HepG2 (cell line): ENCODE results near the gene USP17L28. TPM values are rescaled to one million over a fixed set of nuclear protein-coding genes. Genes with fewer than 3 reads are reported as not detected.
"Not testable (repeated sequence)": the region's sequence is repeated elsewhere in the genome, so short reads cannot be mapped to it uniquely, and the experiment has no call there.

Source experiments
- ATAC-seq: fragments of 200-7000 bp; cut with Tn5 transposase; 3 replicates; pipeline ENCODE4 v1.9.1; 2020; ENCODE audit warnings: mild to moderate bottlenecking, moderate library complexity
- BruUV-seq: library from RNA; stranded (reverse); fragments of 400-500 nt; replicated peaks from 2 replicates; lab custom pipeline; 2021; lab: Mats Ljungman, UMichigan
- CTCF ChIA-PET: fragments of 300-600 bp; formaldehyde crosslinking; extraction: SDS; loops from one replicate; lab custom pipeline; 2021; ENCODE audit warnings: low total read pairs, inconsistent platforms, low intra/inter-chr PET ratio; lab: Yijun Ruan, JAX
- POLR2A ChIA-PET: fragments of 350-600 bp; sonication (Branson Sonifier 250); formaldehyde crosslinking; loops from one replicate; lab custom pipeline; 2020; ENCODE audit warnings: antibody characterized with exemption, inconsistent platforms; lab: Yijun Ruan, JAX
- DNase-seq: peaks from one replicate; pipeline ENCODE4 v3.0.0-alpha.2; 2015; ENCODE audit warnings: low spot score
- FAIRE-seq: peaks from 3 replicates; lab custom pipeline; 2011; peaks lifted over from hg19 to GRCh38; lab: Jason Lieb, UNC
- H2AFZ ChIP-seq: one replicate; pipeline ENCODE4 v1.6.1; 2011; ENCODE audit warnings: low read length, inconsistent platforms
- H3K27ac ChIP-seq: fragments of 300-600 bp; 3 replicates; pipeline ENCODE4 v1.8.0; 2011; ENCODE audit warnings: mixed run types, mild to moderate bottlenecking, mixed read lengths, low read length, inconsistent platforms; ENCODE audit not compliant: insufficient read depth; ENCODE audit errors: extremely low read length
- H3K27me3 ChIP-seq, 2 experiments: fragments of 200-600 bp in 1 of 2; 2 replicates in 1 of 2; 3 replicates in 1 of 2; pipeline versions ENCODE4 v1.6.0 to v1.8.0; 2011; ENCODE audit warnings: low read length in 2 of 2, mild to moderate bottlenecking in 2 of 2, moderate library complexity in 2 of 2, inconsistent platforms in 1 of 2; ENCODE audit not compliant: insufficient read depth in 2 of 2, control insufficient read depth in 1 of 2
- H3K36me3 ChIP-seq, 2 experiments: fragments of 200-600 bp in 1 of 2; replicated peaks in 1 of 2; 2 replicates in 1 of 2; 3 replicates in 1 of 2; pipeline versions ENCODE4 v1.5.1 to v1.8.0; 2011; ENCODE audit warnings: low read length in 2 of 2, inconsistent platforms in 1 of 2; ENCODE audit not compliant: insufficient read depth in 2 of 2, control insufficient read depth in 1 of 2
- H3K4me1 ChIP-seq: 2 replicates; pipeline ENCODE4 v1.5.1; 2012; ENCODE audit warnings: low read length, inconsistent platforms; ENCODE audit not compliant: insufficient read depth
- H3K4me2 ChIP-seq: 2 replicates; pipeline ENCODE4 v1.6.0; 2011; ENCODE audit warnings: low read depth, low read length, inconsistent platforms
- H3K4me3 ChIP-seq, 3 experiments: fragments of 200-600 bp in 1 of 3; sonication (generic), shearing (Covaris generic) in 1 of 3; replicated peaks in 1 of 3; 2 replicates each; pipeline ENCODE4 v1.5.1; 2011 to 2016; ENCODE audit warnings: low read length in 3 of 3, inconsistent platforms in 2 of 3, low read depth in 2 of 3, mild to moderate bottlenecking in 2 of 3, control low read depth in 1 of 3, mixed read lengths in 1 of 3; ENCODE audit not compliant: insufficient read depth in 1 of 3
- H3K79me2 ChIP-seq: one replicate; pipeline ENCODE4 v1.6.1; 2011; ENCODE audit warnings: low read length, inconsistent platforms; ENCODE audit not compliant: insufficient read depth
- H3K9ac ChIP-seq: 2 replicates; pipeline ENCODE4 v1.6.0; 2011; ENCODE audit warnings: mild to moderate bottlenecking, low read depth, low read length, inconsistent platforms; ENCODE audit not compliant: insufficient read depth
- H3K9me3 ChIP-seq: 2 replicates; pipeline ENCODE4 v1.5.1; 2012; ENCODE audit warnings: mild to moderate bottlenecking, low read length
- H4K20me1 ChIP-seq: 2 replicates; pipeline ENCODE4 v1.6.0; 2011; ENCODE audit warnings: inconsistent platforms, mild to moderate bottlenecking, low read length, moderate library complexity; ENCODE audit not compliant: insufficient read depth
- WGBS: methylation state at CpG from one replicate; pipeline ENCODE4 v1.1.6; 2017; ENCODE audit warnings: low lambda C conversion rate; 5-methylcytosine and 5-hydroxymethylcytosine counted together
- in situ Hi-C: cut with HindIII; loops from 2 replicates; pipeline ENCODE4 v1.10.0; 2017; ENCODE audit warnings: low pct_unique_long_range_greater_than_20kb; ENCODE audit not compliant: extremely low pct_ligation_motif_present
- intact Hi-C: fragments of 100-400 bp; cut with micrococcal nuclease; formaldehyde crosslinking; loops from one replicate; pipeline ENCODE4 v1.10.0; 2022; ENCODE audit not compliant: unreplicated experiment
- polyA plus RNA-seq, 8 experiments: library from polyadenylated mRNA; depleted of rRNA in 3 of 8; stranded (reverse) in 7 of 8; unstranded in 1 of 8; fragments of >200 nt; fragmentation: Illumina TruSeq in 4 of 8; extraction: Trizol in 4 of 8; gene quantifications; 2 replicates each; pipeline versions ENCODE4 v1.2.1 to v1.2.3, GENCODE V29; 2011 to 2016; ENCODE audit warnings: low read depth in 4 of 8, missing spikeins in 1 of 8, mixed read lengths in 1 of 8; ENCODE audit not compliant: insufficient read depth in 1 of 8
- total RNA-seq, 5 experiments: library from RNA; depleted of rRNA; stranded (reverse); fragments of >200 nt; fragmentation: Illumina TruSeq; extraction: Trizol; gene quantifications; 2 replicates each; pipeline ENCODE4 v1.2.3, GENCODE V29; 2016; ENCODE audit warnings: low read depth in 1 of 5

USP17L28 gene
- total and polyA plus RNA-seq, 2 of the 13 experiments (the other 11 are each of a cell fraction or from before 2014, with no cell fraction given) = not detected

DNA sequence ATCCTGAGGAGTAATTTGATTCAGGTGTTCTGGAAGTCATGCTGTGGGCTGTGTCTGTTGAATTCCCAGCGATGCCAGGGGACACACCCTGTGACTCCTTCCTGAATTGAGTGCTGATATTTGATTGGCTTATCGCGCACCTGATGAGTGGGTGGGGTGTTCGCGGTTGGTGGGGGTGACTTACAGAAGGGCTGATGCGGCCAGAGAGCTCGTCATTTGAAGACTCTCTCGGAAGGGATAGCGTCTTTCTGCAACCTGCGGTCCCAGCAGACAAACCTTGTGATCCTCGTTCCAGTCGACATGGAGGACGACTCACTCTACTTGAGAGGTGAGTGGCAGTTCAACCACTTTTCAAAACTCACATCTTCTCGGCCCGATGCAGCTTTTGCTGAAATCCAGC is 19.1 kb upstream of the USP17L28 start, which contains the start of gene USP17L25:
TSS of gene USP17L25 (plus strand) at position 301 of the 400 bp plus-strand sequence. CDS start at position 301, 0 bp downstream.
- H3K79me2 ChIP-seq, intact Hi-C loops, H2AFZ ChIP-seq, H3K27ac ChIP-seq, H3K4me2 ChIP-seq, DNase-seq, FAIRE-seq, H4K20me1 ChIP-seq, H3K4me1 ChIP-seq, CTCF ChIA-PET, H3K4me3 ChIP-seq, in situ Hi-C loops, BruUV-seq, H3K9ac ChIP-seq, H3K36me3 ChIP-seq, POLR2A ChIA-PET, H3K9me3 ChIP-seq, ATAC-seq, H3K27me3 ChIP-seq: not testable (repeated sequence)
- WGBS = no CpG with 5 or more reads among the region's 15 CpGs

DNA sequence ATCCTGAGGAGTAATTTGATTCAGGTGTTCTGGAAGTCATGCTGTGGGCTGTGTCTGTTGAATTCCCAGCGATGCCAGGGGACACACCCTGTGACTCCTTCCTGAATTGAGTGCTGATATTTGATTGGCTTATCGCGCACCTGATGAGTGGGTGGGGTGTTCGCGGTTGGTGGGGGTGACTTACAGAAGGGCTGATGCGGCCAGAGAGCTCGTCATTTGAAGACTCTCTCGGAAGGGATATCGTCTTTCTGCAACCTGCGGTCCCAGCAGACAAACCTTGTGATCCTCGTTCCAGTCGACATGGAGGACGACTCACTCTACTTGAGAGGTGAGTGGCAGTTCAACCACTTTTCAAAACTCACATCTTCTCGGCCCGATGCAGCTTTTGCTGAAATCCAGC is 14.3 kb upstream of the USP17L28 start, which contains the start of gene USP17L26:
TSS of gene USP17L26 (plus strand) at position 301 of the 400 bp plus-strand sequence. CDS start at position 301, 0 bp downstream.
- H3K27ac ChIP-seq, in situ Hi-C loops, CTCF ChIA-PET, H3K79me2 ChIP-seq, H3K4me2 ChIP-seq, BruUV-seq, H3K4me3 ChIP-seq, H2AFZ ChIP-seq, POLR2A ChIA-PET, H3K27me3 ChIP-seq, DNase-seq, H3K9me3 ChIP-seq, H3K9ac ChIP-seq, FAIRE-seq, H3K36me3 ChIP-seq, H3K4me1 ChIP-seq, ATAC-seq, H4K20me1 ChIP-seq, intact Hi-C loops: not testable (repeated sequence)
- WGBS = no CpG with 5 or more reads among the region's 15 CpGs

DNA sequence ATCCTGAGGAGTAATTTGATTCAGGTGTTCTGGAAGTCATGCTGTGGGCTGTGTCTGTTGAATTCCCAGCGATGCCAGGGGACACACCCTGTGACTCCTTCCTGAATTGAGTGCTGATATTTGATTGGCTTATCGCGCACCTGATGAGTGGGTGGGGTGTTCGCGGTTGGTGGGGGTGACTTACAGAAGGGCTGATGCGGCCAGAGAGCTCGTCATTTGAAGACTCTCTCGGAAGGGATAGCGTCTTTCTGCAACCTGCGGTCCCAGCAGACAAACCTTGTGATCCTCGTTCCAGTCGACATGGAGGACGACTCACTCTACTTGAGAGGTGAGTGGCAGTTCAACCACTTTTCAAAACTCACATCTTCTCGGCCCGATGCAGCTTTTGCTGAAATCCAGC is 9.6 kb upstream of the USP17L28 start, which contains the start of gene USP17L5:
TSS of gene USP17L5 (plus strand) at position 301 of the 400 bp plus-strand sequence. CDS start at position 301, 0 bp downstream.
- FAIRE-seq, H3K9me3 ChIP-seq, H3K36me3 ChIP-seq, POLR2A ChIA-PET, ATAC-seq, H3K9ac ChIP-seq, DNase-seq, BruUV-seq, H3K79me2 ChIP-seq, H3K4me2 ChIP-seq, H3K4me1 ChIP-seq, CTCF ChIA-PET, H4K20me1 ChIP-seq, H3K27me3 ChIP-seq, in situ Hi-C loops, H3K27ac ChIP-seq, H3K4me3 ChIP-seq, H2AFZ ChIP-seq, intact Hi-C loops: not testable (repeated sequence)
- WGBS = no CpG with 5 or more reads among the region's 15 CpGs

DNA sequence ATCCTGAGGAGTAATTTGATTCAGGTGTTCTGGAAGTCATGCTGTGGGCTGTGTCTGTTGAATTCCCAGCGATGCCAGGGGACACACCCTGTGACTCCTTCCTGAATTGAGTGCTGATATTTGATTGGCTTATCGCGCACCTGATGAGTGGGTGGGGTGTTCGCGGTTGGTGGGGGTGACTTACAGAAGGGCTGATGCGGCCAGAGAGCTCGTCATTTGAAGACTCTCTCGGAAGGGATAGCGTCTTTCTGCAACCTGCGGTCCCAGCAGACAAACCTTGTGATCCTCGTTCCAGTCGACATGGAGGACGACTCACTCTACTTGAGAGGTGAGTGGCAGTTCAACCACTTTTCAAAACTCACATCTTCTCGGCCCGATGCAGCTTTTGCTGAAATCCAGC is 4.8 kb upstream of the USP17L28 start, which contains the start of gene USP17L27:
TSS of gene USP17L27 (plus strand) at position 301 of the 400 bp plus-strand sequence. CDS start at position 301, 0 bp downstream.
- ATAC-seq, H3K36me3 ChIP-seq, H3K79me2 ChIP-seq, intact Hi-C loops, BruUV-seq, H4K20me1 ChIP-seq, CTCF ChIA-PET, H3K4me2 ChIP-seq, DNase-seq, in situ Hi-C loops, FAIRE-seq, POLR2A ChIA-PET, H3K9me3 ChIP-seq, H3K4me1 ChIP-seq, H2AFZ ChIP-seq, H3K27ac ChIP-seq, H3K4me3 ChIP-seq, H3K9ac ChIP-seq, H3K27me3 ChIP-seq: not testable (repeated sequence)
- WGBS = no CpG with 5 or more reads among the region's 15 CpGs
